T-helper 17 cell (primary cell): Measurements from ENCODE around the gene C2orf68. TPM values are rescaled to one million over a fixed set of nuclear protein-coding genes. Genes with fewer than 3 reads are reported as not detected.
A peak's percentile ranks its signal among the peaks of the same experiment; 100 is the strongest.

Experiments
- ATAC-seq: fragments of 150-1000 bp; cut with Tn5 transposase; 2 replicates; pipeline ENCODE4 v1.10.0; 2021; ENCODE audit warnings: mild to moderate bottlenecking, moderate library complexity
- DNase-seq, 3 donors: peaks; one replicate each; pipeline versions ENCODE4 v3.0.0 to v3.0.0-alpha.2; 2020 to 2021
- H3K9me3 ChIP-seq: one replicate; pipeline ENCODE4 v1.7.0; 2013; ENCODE audit warnings: low read length, mild to moderate bottlenecking; ENCODE audit not compliant: control insufficient read depth, poor library complexity, severe bottlenecking
- H3K27ac Mint-ChIP-seq: one replicate; pipeline ENCODE4 v1.8.0; 2022; ENCODE audit warnings: mild to moderate bottlenecking, moderate library complexity, mixed read lengths
- H3K27me3 Mint-ChIP-seq: one replicate; pipeline ENCODE4 v1.8.0; 2022; ENCODE audit warnings: mixed read lengths
- H3K36me3 Mint-ChIP-seq: one replicate; pipeline ENCODE4 v1.8.0; 2022; ENCODE audit warnings: low read depth, mixed read lengths
- H3K4me1 Mint-ChIP-seq: one replicate; pipeline ENCODE4 v1.8.0; 2022; ENCODE audit warnings: mild to moderate bottlenecking, mixed read lengths
- H3K4me3 Mint-ChIP-seq: one replicate; pipeline ENCODE4 v1.8.0; 2022; ENCODE audit warnings: mild to moderate bottlenecking, moderate library complexity, mixed read lengths
- total RNA-seq, 4 donors: library from RNA in 2 of 4; stranded (reverse) in 2 of 4; gene quantifications; one replicate each; pipeline ENCODE4 v1.2.3 and lab custom pipeline; 2022 to 2026

Gene C2orf68
- total RNA-seq, 2 donors from 2014 or later = 31.2 to 37.3 TPM

DNA sequence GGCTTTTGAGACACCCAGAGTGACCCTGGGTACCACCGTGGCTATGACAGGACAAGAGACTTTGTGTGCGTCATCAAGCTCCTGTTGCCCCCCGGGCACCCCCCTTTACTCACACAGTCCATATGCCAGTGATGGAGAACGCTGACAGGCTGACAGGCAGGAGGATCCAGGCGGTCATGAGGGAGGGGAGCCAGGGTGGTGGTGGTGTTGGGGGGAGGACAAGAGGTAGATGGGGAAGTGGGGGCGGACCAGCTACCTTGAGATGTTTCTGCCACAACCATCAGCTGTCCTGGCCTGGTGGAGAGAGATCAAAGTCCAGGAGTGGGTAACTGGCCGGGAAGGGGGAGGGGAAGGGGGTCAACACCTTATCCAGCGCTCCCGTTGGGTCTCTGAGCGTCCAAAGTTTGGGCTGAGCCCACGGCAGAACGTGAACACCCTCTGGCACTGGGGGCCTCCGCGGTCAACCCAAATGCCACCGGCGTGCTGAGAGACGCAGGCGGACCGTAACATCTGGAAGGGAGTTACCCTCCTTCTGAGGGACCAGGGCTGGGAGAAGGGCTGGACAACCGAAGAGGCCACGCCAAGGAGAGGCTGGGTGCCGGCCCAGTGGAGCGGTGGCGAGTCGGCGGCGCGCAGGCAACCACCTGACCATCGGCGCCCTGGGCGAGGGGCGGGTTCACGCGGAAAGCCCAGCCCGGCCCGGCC lies 9.9 kb downstream of the C2orf68 start:
- H3K4me3 Mint-ChIP-seq = peak overlapping the region; percentile 89
- H3K4me1 Mint-ChIP-seq = peaks cover 25% of the 10 kb centered on the region
- H3K27me3 Mint-ChIP-seq = no peaks in the 10 kb centered on the region
- H3K27ac Mint-ChIP-seq = peak overlapping the region; percentile 60
- ATAC-seq = peak; percentile 16
- no peaks in the 10 kb centered on the region for H3K9me3 ChIP-seq
- DNase-seq = no peak
- peaks cover 2% of the 10 kb centered on the region for H3K36me3 Mint-ChIP-seq

DNA sequence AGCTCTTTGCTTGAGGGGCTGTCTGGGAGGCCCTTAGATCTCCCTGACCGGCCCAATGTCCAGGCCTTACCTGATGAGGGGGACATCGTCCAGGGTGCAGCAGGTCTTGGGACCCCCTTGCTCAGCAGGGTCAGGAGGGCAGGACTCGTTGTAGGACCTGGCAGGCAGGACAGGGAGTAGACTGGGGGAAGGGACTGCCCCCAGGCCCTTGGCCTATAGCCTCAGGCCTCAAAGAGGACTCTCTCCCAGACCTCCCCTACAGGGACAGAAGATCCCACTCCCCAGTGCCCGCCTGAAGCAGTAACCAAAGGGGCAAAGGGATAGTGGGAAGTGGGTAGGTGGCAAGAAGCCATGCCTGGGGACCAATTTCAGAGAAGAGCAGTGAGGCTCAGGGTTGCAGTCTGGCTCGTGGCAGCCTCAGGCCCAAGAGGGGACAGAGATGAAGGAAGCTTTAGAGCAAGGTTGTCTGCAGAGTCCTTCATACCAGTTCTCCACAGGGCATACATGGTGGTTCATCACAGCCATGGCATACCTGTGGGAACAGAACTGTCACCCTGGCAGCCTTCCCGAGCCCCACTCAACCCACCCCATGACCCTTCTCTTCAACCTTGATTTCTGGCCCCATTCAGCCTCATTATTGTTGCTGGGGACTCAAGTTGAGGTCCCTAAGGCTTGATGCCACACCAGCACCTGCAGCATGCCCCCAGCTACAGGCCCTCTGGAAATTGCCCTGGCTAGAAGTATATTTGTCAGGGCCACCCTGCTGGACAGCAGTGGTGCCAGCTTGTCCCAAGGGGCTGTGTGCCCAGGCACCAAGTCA lies 10.7 kb downstream of the C2orf68 start:
- peak overlapping the region; percentile 89 for H3K4me3 Mint-ChIP-seq
- peaks cover 30% of the 10 kb centered on the region for H3K4me1 Mint-ChIP-seq
- H3K27me3 Mint-ChIP-seq = no peaks in the 10 kb centered on the region
- H3K36me3 Mint-ChIP-seq = peaks cover 2% of the 10 kb centered on the region
- no peak for ATAC-seq
- DNase-seq = no peak
- H3K9me3 ChIP-seq = no peaks in the 10 kb centered on the region
- H3K27ac Mint-ChIP-seq = peak overlapping the region; percentile 60

DNA sequence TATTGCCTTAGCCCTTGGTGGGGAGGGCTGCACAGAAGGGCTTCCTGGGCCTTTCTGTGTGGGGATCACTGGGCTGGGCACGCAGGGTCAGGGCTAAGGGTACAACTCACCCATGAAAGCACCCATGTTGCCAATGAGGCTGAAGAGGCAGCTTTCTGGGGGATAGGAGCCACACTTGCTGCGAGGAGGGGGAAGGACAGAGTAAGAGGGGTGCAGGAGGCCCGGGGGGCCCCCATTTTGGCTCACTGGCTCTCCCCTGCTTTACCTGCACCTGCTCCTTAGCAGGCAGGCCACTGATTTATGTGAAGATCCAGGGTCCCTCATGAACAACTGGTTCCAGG lies 11.7 kb downstream of the C2orf68 start:
- H3K9me3 ChIP-seq = no peaks in the 10 kb centered on the region
- Mint-ChIP-seq H3K27me3 (no peaks in the 10 kb centered on the region), H3K27ac (peak overlapping the region; percentile 11), H3K4me3 (peak overlapping the region; percentile 71), H3K36me3 (peaks cover 4% of the 10 kb centered on the region), H3K4me1 (peaks cover 35% of the 10 kb centered on the region)
- DNase-seq = no peak
- ATAC-seq = no peak

DNA sequence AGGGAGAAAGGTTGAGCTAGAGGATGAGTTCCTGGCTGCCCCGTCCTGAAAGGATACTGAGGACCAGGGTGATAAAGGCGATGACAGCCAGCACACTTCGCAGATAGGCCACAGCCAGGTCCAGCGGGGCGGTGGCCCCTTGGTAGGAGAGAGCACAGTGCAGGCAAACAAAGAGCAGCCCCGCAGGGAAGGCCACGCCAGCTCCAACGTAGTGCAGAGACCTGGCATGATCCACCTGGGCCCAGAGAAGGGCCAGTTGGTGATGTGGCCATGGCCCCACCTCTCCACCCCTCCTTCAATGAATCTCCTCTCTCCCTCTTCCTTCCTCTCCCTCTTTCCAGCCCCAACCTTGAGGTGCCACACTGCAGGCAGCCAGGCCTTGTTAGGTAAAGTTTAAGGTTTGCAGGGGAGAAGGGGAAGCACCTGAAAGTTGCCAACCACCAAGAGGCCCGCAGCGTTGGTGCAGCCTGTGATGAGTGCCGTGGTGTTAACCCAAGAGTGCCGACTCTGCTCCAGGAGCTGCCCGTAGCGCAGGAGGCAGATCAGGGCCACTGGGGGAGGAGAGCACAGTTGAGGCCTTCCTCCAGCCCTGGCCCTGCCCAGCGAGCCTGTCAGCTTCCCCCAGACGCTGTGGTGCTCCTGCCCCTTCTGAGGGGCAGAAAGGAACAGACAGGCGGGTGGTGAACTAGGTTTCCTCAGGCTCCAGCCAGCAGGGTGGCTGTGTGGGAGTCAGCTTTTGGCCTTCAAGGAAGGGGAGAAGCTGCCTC lies 12.2 kb downstream of the C2orf68 start:
- Mint-ChIP-seq H3K4me1 (peaks cover 33% of the 10 kb centered on the region), H3K4me3 (peak overlapping the region; percentile 71), H3K27ac (peak overlapping the region; percentile 11), H3K36me3 (peaks cover 4% of the 10 kb centered on the region), H3K27me3 (no peaks in the 10 kb centered on the region)
- ATAC-seq = no peak
- no peak for DNase-seq
- no peaks in the 10 kb centered on the region for H3K9me3 ChIP-seq

DNA sequence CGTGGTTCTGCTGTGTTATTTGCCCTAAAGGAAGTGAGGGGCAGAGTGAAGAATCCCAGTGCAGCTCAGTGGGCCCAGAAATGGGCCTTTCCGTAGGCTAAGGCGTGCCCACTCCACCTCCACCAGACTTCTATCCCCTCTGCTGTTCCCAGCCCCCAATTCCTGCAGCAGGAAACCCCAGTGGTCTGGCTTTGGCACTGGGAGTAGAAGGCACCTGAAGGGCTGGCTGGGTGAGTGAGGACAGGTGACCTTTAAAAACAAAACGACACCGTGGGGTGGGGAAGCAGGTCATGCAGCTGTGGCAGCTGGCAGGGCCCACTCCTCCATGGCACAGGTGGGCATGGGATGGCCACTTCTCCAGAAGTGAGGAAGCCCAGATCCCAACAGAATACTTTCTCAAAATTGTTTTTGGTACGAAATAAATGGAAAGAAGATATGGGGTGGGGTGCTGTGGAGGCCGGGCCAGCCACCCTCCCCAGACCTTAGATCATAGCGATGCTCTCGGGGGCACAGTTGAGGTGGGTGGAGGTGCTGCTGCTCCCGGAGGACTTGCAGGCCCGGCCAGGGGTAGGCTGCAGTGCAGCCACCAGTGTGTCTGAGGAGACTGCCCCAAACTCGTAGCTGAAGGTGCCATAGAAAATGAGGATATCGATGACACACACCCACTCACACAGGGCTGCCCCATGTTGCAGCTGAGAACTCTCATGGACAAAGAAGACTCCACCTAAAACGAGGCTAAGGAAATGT lies 13.1 kb downstream of the C2orf68 start:
- peaks cover 38% of the 10 kb centered on the region for H3K4me1 Mint-ChIP-seq
- no peaks in the 10 kb centered on the region for H3K27me3 Mint-ChIP-seq
- H3K9me3 ChIP-seq = no peaks in the 10 kb centered on the region
- H3K4me3 Mint-ChIP-seq = no peak overlapping the region
- DNase-seq (no peak), ATAC-seq (no peak)
- peaks cover 4% of the 10 kb centered on the region for H3K36me3 Mint-ChIP-seq
- no peak overlapping the region for H3K27ac Mint-ChIP-seq

DNA sequence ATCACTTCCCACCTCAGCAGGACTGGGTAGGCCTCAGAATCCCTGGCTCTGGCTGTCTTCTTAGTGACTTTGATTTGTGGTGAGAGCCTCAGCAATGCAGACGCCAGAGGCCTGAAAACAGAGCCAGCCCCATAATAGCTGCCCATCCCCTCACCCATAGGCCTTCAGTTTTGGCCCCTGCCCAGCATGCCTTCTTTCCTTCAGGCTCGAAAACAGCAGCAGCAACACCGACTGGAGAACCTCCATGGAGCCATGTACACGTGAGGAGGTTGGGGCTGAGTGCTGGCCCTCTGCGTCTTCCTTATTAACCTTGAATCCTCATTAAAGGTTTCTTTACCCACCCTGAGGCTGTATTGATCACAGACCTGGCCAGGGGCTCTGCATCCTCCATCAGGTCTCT lies 14.6 kb downstream of the C2orf68 start:
- H3K4me1 Mint-ChIP-seq = peaks cover 36% of the 10 kb centered on the region

DNA sequence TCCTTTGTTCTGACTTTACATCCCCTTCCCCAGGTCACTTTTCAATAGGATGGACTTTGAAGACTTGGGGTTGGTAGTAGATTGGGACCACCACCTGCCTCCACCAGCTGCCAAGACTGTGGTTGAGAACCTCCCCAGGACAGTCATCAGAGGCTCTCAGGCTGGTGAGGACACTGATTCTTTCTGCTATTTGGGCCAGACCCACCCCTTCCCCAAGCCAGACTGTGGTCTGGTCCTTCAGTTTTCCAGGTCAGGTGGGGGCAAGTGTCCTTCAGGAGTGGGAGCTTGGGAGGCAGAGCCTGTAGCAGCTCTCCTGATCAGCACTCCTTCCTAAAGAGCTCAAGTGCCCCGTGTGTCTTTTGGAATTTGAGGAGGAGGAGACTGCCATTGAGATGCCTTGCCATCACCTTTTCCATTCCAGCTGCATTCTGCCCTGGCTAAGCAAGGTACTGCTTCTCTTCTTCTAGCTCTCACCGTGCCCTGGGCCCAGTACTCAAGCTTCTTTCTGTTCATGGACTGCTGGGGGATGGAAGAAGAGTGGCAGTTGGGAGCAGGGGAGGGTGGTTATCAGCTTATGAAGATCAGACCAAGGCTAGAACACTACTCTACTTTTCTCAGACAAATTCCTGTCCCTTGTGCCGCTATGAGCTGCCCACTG lies 15.3 kb downstream of the C2orf68 start:
- Mint-ChIP-seq H3K27ac (peak overlapping the region; percentile 100), H3K4me1 (peaks cover 34% of the 10 kb centered on the region), H3K36me3 (peaks cover 3% of the 10 kb centered on the region), H3K27me3 (no peaks in the 10 kb centered on the region), H3K4me3 (peak overlapping the region; percentile 100)
- no peaks in the 10 kb centered on the region for H3K9me3 ChIP-seq
- ATAC-seq (no peak), DNase-seq (no peak)

More for the DNA sequence above, 14.6 kb downstream of the C2orf68 start:
- no peaks in the 10 kb centered on the region for H3K9me3 ChIP-seq
- Mint-ChIP-seq H3K36me3 (peaks cover 3% of the 10 kb centered on the region), H3K27ac (peak overlapping the region; percentile 100), H3K27me3 (no peaks in the 10 kb centered on the region), H3K4me3 (peak overlapping the region; percentile 100)
- no peak for ATAC-seq
- no peak for DNase-seq

DNA sequence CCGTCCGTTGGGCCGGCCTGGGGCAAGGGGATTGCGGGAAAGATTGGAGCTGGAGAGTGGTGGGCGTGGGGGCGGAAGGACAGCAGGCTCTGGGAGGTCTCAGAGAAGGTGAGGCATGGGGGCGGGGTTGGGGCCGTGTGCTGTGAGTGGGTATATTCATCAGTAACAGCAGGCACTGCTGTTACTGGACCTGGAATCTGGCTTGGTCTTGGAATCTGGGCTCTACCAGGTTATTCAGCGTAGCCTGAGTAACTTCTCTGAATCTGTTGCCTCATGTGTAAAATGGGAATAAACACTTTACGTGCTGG lies 15.9 kb downstream of the C2orf68 start:
- Mint-ChIP-seq H3K4me1 (peaks cover 33% of the 10 kb centered on the region), H3K27me3 (no peaks in the 10 kb centered on the region), H3K4me3 (peak overlapping the region; percentile 100), H3K36me3 (peaks cover 5% of the 10 kb centered on the region), H3K27ac (peak overlapping the region; percentile 100)
- DNase-seq (no peak), ATAC-seq (no peak)
- no peaks in the 10 kb centered on the region for H3K9me3 ChIP-seq

DNA sequence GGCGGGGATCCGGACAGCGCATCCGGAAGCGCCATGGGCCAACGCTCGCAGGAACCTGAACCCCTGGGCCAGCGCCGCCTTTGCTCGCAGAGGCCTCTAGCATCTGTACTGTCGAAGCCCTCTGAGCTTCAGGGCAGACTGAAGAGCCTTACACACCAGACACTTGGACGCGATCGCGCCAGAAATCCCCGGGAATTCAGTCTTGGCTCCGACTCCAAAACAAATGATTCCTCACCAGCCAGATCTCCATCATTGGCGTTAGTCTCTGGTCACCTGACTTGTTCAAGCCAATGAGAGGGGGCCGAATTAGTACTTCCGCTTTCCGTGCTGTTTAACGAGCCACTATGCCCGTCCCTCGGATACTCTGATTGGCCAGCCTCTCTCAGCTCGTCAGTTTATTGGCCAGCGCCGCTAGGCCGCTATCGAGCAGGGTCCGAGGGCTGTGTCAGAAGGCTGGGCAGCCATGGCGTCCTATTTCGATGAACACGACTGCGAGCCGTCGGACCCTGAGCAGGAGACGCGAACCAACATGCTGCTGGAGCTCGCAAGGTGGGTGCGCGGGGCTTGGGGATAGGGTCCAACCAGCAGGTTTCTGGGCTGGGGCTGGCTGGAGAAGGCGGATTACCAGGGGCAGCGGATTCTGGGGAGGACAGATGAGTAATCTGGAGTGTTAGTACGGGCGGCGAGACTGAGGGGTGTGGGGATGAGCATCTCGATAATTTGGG lies 16.4 kb downstream of the C2orf68 start, which contains the start of gene RNF181:
TSS of gene RNF181 (plus strand) at position 445 of the 725 bp plus-strand sequence. CDS start at position 464, 19 bp downstream.
- DNase-seq (peak; percentile 75 to 84 (median 79)), ATAC-seq (peak; percentile 99)
- Mint-ChIP-seq H3K36me3 (peaks cover 5% of the 10 kb centered on the region), H3K4me1 (peaks cover 34% of the 10 kb centered on the region), H3K27me3 (no peaks in the 10 kb centered on the region), H3K27ac (peak within 1 kb of the TSS; percentile 100), H3K4me3 (peak within 1 kb of the TSS; percentile 100)
- H3K9me3 ChIP-seq = no peaks in the 10 kb centered on the region

DNA sequence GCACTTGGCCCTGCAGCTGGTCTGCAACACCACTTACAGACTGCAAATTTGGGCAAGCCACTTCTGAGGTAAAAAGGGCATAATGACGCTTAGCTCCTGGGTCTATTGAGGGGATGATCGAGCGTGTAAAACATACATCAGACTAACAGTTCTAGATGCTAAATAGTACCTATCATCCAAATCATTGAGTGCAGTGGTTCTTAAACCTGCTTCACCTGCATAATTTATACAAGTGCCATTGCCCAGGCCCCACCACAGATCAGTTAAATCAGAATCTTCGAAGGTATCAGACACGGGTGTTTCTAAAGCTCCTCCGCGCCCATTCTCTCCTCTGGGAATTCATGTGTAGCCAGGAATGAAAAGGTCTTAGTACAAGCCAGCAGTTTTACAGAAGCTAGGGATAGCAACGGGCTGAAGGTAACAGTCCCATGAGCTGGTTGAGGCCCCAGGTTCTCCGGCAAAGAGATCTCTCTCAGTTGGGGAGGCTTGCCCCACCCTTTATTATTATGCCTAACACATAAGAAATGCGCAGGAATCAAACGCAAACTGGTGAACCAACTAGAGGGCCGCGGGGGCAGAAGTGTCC lies 17.1 kb downstream of the C2orf68 start:
- no peaks in the 10 kb centered on the region for H3K9me3 ChIP-seq
- H3K4me3 Mint-ChIP-seq = peak overlapping the region; percentile 100
- no peaks in the 10 kb centered on the region for H3K27me3 Mint-ChIP-seq
- peaks cover 5% of the 10 kb centered on the region for H3K36me3 Mint-ChIP-seq
- ATAC-seq = no peak
- peaks cover 35% of the 10 kb centered on the region for H3K4me1 Mint-ChIP-seq
- H3K27ac Mint-ChIP-seq = peak overlapping the region; percentile 100
- no peak for DNase-seq

DNA sequence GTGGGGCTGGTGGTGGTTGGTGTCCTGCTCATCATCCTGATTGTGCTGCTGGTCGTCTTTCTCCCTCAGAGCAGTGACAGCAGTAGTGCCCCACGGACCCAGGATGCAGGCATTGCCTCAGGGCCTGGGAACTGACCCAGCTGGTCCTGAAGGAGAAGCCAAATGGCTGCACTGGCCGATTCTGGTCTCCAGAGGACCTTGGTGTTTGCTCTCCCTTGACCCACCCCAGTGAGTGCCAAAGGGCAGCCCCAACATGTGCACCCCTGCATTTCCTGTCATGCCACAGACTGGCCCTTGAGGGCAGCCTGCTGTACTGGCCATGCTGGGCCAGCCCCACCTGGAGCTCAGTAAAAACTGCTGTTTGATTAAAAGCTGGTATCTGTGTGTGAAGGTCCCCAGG lies 18.8 kb downstream of the C2orf68 start:
- Mint-ChIP-seq H3K36me3 (peaks cover 5% of the 10 kb centered on the region), H3K27ac (no peak overlapping the region), H3K4me1 (peaks cover 39% of the 10 kb centered on the region), H3K4me3 (no peak overlapping the region), H3K27me3 (no peaks in the 10 kb centered on the region)
- no peaks in the 10 kb centered on the region for H3K9me3 ChIP-seq
- ATAC-seq (no peak), DNase-seq (no peak)
